Right lung (tissue), 5 donors: ENCODE measurements around the gene ADAMTSL5. TPM values are rescaled to one million over a fixed set of nuclear protein-coding genes. Genes with fewer than 3 reads are reported as not detected.
"Not testable (repeated sequence)": the region's sequence is repeated elsewhere in the genome, so short reads cannot be mapped to it uniquely, and the experiment has no call there.

Source experiments
- DNase-seq, 2 donors: peaks; one replicate each; pipeline ENCODE4 v3.0.0-alpha.2; 2013
- polyA plus RNA-seq, 5 donors: library from polyadenylated mRNA; unstranded; fragments of 120-200 nt; gene quantifications; one replicate each; pipeline versions ENCODE4 v1.2.1 to v1.2.3, GENCODE V29; 2013; ENCODE audit warnings: inconsistent platforms in 1 of 5, low replicate concordance in 1 of 5; ENCODE audit not compliant: insufficient read length in 5 of 5, insufficient read depth in 1 of 5

Gene ADAMTSL5
- polyA plus RNA-seq, 5 donors, result 0.38 to 1.2 (median 0.54) TPM

DNA sequence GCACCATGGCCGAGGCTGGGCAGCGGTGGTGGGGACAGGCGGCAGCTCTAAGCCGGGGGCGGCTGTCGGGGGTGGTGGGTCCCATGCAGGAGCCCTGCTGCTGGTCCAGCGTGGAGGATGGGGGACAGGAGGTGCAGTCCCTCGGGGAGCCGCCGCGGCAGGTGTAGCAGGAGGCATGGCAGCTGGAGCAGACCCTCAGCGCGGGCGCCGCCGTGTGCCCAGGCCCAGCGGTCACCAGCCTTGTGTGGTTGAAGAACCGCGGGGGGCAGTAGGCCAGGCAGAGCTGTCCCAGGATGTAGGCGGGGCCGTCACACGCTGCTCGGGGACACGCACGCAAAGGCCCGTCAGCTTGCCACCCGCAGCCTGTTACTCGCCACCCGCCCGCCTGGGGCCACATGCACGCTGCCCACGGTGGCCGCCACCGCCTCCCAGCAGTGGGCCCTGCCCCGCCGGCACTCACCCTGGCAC lies 30.9 kb downstream of the ADAMTSL5 start:
- DNase-seq, result no peak

DNA sequence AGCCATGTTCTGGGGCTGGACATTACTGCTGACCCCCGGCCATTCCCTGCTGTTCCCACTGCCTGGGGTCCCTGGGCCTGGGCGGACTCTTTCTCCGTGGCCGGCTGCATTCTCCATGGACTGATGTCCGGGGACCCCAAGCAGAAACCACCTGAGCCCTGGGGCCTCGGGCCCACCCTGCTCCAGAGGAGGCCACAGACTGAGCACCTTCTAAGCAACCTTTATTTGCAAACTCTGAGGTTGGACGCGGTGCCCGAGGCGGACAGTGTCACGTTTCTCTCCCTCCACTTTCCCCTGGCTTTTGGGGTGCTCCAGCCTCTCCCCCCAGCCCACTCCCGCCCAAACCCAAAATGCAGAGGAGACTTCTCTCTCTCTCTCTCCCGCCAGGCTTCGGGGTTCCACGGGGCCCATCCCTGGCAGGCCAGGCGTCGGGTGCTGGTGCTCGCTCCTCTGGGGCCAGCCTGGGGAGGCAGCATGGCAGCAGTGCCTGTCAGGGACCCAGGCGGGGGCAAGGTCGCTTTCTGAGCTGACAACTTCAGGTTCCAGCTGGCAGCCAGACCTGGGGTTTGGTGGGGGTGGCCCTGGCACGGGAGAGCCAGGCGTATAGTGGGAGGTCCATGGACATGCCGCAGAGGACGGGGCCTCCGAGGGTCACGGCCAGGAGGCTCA lies 31.5 kb downstream of the ADAMTSL5 start:
- no peak for DNase-seq

DNA sequence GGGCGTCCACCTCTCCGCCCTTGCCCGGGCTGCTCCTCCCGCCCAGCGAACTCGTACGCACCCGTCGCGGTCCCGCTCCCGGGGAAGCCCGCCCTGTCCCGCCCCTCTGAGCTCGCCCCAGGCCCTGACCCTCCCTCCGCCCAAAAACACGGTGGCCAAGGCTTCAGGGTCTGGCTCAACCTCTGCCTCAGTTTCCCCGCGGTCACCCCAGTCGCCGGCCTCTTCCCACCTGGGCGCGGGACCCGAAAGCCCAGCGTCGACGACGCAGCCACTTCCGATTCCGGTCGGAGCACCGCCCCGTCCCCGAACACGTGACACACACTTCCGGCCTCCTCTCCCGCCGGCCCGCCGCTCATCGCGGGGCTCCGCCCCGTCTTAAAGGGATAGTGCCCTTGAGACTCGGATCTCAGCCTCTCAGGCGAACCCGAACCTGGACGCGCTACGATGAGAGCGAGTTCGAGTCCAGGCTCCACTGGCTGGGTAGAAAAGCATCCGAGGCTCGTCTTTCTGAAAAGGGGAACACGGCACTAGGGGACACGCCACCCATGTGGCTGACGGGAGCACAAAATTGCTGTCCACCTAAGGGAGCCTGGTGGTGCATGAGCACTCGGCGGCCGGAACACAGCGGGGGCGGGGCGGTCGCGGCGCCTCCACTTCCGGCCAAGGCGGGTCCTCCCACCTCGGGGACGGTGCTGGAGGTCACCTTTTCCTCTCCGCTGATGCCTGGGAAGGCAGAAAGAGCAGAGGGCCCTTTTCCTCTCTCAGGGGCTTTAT lies 33.7 kb downstream of the ADAMTSL5 start, which contains the start of gene C19orf25:
TSS of gene C19orf25 (minus strand) at position 282 of the 774 bp plus-strand sequence. CDS start 312 bp downstream, outside the sequence.
- peak; percentile 87 for DNase-seq

DNA sequence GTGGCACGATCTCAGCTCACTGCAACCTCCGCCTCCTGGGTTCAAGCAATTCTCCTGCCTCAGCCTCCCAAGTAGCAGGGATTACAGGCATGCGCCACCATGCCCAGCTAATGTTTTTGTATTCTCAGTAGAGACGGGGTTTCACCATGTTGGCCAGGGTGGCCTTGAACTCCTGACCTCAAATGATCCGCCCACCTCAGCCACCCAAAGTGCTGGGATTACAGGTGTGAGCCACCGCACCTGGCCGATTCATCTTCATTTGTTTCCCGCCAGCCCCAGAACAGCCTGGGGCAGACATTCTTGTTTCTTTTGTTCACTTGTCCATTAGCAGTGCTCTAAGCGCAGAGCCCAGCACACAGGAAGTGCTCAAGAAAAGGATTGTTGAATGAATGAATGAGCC lies 35.8 kb downstream of the ADAMTSL5 start:
- not testable (repeated sequence) for DNase-seq

DNA sequence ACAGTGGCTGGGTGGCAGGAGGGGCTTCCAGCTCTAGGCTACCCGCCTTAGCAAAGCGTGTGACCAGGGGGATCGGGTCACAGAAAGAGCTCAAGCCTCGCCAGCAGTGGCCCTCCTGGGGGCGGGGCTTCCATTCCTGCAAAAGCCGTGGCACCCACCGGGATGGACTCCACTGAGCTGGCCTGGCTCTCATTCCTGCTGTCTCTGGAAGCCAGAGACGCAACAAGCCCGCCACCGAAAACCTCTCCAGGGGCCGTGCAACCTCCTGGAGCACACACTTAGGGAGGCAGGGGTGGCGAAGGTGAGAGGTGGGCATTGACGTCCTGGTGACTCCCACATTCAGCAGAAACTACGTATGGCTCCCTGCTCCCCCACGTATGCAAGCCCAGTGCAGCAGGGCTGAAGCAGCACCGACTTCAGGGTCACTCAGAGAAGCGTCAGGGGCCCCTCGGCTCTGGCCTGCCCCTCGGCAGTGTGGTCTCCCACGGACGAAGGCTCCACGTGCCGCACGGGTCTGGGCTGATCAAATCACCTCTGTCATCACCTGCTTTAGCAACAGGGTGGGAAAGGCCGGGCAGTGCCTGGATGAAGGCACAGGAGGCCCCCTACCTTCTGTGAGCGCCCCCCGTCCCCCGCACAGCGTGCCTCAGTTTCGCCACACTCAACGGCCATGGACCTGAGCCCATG lies 36.9 kb downstream of the ADAMTSL5 start:
- no peak for DNase-seq

DNA sequence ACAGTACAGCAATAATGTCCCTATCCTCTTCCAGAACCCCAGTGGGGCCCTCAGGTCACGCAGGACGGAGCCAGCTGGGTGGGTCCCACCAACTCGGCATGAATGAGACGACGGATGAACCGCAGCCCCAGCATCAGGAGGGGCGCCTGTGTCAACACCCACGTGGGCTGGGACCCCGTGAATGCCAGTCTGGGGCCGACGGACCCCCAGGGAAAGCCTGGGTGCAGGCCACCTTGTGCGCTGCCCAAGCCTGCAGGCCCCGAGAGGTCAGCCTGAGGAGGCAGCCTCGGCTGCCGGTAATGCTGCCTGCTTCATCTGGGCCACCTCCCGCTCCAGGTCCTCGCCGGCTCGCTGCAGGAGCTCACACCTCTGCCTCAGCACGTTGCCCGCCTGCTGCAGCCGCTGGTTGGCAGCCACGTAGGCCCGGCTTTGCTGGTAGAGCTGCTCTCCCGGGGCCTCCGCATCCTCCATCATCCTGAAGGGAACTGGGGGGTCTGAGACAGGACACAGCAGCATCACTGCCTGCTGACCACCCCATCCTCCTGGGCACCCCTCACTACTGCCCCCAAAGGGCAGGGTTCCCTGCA lies 38.0 kb downstream of the ADAMTSL5 start:
- DNase-seq, result no peak

DNA sequence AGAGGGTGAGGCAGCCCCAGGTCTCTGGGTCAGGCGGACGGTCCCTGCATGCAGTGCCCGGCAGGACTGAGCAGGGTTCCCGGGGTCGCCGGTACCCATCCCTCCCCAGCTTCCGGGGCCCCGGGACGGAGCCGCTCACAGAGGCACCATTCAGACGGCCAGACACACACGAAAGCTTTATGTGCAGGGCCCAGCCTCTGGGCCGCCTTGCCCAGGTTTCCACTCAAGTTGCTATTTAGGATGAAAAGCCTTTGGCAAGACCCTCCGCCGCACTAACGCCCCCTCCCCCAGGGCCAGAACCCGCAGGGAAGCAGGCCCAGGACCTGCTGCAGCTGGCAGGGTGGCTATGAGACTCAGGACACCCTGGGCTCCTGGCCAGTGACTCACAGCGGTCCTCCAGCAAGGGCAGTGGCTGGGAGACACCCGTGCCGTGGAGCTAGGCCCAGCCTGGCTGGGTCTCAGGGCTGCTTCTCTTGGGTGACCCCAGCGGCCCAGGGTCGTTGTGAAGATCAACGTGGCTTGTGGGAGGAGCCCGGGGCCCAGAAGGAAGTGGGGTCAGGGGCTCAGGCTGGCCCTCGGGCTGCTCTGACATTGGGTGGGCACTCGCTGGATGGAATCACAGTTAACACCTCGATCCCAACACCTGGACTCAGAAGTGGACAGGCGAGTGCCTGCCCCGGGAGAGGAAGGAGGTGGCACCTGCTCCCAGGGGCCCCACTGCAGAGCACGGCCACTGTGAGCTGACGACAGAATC lies 38.6 kb downstream of the ADAMTSL5 start:
- no peak for DNase-seq

DNA sequence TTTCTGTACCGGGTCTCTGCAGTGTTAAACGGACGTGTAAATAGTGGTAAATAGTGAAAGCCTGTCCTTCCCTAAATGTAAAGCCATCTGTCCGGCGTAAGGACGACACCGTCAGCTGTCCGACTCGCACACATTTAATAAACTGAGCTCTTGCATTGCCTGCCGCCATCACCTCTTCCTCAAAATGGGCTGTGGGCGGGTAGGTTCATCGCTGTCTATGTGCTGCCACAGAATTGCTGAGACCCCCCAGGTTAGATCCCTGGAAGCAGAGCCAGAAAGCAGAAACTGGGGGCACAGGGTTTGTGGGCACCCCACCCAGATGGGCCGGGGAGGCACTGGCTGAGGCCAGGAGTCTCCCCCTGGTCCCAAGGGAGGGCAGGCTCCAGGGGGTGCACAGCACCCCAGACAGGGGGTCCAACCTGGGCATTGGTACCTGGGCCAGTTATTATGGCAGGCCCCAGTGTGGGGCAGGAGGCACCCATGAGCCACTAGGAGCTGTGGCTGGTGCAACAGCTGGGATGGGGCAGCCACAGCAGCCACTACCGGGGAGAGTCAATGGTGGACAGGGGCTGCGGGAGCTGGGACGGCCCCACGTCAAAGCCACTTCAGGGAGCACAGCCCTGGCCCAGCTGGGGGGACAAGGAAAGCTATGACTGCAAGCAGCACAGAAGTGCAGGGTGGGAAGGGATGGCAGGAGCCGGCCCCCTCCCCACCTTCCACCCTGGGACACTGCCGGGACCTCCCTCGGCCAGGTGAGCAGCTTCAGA lies 39.6 kb downstream of the ADAMTSL5 start:
- DNase-seq, result no peak

DNA sequence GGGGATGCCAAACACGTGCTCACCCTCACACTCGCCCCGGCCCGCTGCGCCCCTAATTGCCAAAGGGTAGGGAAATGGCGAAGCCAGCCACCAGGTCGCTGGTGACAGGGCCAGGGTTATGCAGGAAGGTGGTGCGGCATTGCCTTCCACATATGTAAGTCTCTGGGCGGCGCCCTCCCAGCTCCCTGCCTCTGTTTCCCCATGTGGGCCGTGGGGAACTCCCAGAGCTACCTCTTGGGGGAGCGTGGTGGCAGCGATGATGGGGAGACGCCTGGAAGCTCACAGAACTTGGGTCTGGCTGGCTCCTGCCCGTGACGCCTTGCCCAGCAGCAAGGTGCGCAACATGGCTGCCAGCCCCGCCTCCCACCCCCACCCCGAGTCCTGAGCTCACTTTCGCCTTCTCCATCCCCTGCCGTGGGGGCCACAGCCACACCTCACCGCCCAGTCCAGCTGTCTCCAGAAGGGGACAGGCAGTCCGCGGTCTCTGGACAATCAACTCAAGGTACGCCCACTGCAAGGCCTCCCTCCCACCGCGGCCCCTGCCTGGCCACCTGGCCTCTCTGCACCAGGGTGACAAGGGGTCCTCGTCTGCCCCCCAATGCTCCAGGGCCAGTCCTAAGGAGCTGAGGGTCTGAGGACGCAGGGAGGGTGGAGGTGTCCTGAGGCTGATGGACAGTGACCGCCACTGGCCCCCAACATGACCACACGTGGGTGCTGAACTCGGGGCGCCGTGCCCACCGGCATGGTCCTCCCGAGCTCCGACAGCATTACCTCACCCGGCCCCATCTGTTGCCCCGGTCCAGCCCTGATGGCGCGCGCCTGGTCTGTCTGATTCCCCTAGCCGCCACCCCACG lies 40.4 kb downstream of the ADAMTSL5 start:
- no peak for DNase-seq

DNA sequence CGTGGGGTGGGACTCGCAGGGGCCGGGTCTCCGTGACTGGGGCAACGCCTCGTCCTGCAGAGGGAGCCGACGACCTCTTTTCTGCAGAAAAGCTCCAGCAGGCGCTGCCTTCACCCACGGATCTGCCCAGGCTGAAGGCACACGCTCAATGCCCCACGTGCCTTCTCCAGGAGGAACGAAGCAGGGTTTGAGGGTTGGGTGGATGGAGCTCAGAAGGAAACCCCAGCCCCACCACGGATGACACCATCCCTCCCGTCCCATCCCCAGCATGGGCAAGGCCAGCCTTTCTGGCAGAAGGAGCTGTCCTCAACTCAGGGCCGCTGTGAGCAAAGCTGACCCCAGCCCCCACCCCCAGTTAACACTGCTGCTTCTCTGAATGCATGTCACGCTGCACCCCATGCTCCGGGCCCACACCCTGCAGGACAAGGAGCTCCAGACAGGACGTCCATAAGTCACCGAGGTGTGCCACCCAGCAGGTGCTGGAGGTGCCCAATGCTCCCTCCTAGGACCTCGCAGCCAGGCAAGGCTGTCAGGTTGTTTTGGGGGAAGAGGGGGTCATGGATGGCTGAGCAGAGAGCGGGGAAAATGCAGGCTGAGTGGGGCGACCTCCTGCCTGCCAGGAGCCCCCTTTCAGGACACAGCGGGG lies 41.2 kb downstream of the ADAMTSL5 start:
- DNase-seq, result no peak

DNA sequence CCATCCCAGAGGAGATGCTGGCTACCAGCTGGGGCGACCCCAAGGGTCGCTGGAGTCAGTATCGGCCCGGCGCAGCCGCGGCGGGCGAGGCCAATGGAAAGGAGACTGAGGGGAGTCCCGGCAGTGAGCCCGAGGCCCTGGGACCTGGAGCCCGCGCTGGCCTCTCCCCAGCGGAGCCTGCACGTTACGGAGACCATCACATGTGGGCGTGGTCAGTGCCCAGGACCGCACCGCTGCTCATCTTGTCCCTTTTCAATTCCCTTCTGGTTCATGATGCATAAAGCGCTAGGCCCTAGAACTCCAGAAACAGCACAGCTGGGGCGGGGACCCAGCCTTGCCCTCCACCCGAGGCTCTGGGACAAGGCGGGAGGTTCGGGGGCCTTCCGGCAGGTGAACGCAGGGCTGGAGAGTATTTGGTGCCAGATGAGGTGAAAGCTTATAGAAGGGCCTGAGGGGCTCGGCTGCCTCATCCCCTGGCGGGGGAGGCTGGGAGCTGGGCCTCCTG lies 41.8 kb downstream of the ADAMTSL5 start:
- no peak for DNase-seq

DNA sequence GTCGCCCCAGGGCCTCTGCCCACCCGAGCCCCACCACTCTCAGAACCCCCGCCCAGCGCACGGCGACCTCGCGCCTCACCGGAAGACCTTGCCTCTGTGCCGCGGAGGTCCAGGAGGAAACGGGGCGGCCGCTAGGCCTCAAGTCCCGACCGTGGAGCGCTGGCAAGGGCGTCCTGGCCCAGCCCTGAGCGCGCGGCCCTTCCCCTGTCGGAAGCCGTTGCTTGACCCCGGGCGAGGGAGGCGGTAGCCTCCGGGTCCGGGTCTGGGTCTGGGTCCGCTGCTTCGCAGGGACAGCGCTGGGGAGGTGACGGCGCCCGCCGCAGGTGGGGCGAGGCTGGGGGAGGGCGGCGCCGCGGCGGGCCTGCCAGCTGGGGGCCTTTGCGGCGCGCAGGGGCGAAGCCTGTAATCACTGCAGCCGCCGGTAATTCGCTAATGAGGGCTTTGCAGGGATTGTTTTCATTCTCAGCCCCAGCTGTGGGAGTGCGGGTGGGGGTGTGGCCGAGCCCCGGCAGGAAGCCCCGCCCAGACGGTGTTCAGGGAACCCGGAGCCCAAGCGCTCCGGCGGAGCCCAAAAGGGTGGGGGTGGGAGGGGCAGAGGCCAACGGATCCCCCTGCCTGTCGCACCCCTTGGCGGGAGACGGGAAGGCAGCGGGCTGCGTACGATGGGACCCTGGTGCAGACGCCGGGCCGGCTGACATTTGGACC lies 42.4 kb downstream of the ADAMTSL5 start:
- DNase-seq, result no peak

DNA sequence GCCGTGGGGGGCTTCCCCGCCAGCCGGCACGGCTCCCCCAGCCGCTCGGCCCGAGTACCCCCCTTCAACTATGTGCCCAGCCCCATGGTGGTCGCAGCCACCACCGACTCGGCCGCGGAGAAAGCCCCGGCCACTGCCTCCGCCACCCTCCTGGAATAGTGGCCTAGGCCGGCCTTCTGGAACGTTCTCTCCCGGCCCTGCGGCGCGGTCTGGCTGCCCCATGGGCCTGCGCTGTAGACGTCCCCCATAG lies 42.8 kb downstream of the ADAMTSL5 start:
- no peak for DNase-seq

DNA sequence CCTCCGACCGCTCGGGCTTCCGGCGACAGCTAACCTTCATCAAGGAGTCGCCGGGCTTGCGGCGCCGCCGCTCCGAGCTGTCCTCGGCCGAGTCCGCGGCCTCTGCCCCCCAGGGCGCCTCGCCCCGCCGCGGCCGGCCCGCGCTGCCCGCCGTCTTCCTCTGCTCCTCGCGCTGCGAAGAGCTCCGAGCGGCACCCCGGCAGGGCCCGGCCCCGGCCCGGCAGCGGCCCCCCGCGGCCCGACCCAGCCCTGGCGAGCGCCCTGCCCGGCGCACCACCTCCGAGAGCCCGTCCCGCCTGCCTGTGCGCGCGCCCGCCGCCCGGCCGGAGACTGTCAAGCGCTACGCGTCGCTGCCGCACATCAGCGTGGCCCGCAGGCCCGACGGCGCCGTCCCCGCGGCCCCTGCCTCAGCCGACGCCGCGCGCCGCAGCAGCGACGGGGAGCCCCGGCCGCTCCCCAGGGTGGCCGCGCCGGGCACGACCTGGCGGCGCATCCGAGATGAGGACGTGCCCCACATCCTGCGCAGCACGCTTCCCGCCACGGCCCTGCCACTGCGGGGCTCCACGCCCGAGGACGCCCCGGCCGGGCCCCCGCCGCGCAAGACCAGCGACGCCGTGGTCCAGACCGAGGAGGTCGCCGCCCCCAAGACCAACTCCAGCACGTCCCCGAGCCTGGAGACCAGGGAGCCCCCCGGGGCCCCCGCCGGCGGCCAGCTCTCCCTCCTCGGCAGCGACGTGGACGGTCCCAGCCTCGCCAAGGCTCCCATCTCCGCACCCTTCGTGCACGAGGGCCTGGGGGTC lies 43.4 kb downstream of the ADAMTSL5 start:
- no peak for DNase-seq

DNA sequence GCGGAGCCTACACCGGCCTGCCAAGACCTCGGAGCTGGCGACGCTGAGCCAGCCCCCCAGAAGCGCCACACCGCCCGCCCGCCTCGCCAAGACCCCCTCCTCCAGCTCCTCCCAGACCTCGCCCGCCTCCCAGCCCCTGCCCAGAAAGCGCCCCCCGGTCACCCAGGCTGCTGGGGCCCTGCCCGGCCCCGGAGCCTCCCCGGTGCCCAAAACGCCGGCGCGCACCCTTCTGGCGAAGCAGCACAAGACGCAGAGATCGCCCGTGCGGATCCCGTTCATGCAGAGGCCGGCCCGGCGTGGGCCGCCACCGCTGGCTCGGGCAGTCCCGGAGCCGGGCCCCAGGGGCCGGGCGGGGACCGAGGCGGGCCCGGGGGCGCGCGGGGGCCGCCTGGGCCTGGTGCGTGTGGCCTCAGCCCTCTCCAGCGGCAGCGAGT lies 44.0 kb downstream of the ADAMTSL5 start:
- DNase-seq, result no peak

DNA sequence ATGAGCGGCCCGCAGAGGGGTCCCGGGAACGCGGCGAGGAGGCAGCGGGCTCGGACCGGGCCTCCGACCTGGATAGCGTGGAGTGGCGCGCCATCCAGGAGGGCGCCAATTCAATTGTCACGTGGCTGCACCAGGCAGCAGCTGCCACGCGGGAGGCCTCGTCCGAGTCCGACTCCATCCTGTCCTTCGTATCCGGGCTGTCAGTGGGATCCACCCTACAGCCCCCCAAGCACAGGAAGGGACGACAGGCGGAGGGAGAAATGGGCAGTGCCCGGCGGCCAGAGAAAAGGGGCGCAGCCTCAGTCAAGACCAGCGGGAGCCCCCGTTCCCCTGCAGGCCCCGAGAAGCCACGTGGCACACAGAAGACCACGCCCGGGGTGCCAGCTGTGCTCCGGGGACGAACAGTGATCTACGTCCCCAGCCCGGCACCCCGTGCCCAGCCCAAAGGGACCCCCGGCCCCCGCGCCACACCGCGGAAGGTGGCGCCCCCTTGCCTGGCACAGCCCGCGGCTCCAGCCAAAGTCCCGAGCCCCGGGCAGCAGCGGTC lies 44.5 kb downstream of the ADAMTSL5 start:
- DNase-seq, result no peak
